Sigmoid colon (tissue), 7 donors: ENCODE measurements around the gene PRDX5. TPM values are rescaled to one million over a fixed set of nuclear protein-coding genes. Genes with fewer than 3 reads are reported as not detected.

Experiments used
- DNase-seq: peaks from one replicate; pipeline ENCODE4 v3.0.0-alpha.2; 2019
- H3K27ac ChIP-seq, 4 donors: fragments of 200-600 bp; sonication (generic); one replicate each; pipeline ENCODE4 v1.5.1; 2016 to 2019; ENCODE audit warnings: mild to moderate bottlenecking in 1 of 4
- H3K27me3 ChIP-seq, 3 donors: fragments of 200-600 bp; sonication (generic); one replicate each; pipeline ENCODE4 v1.5.1; 2019; ENCODE audit warnings: mild to moderate bottlenecking in 1 of 3
- H3K36me3 ChIP-seq, 4 donors: fragments of 200-600 bp; sonication (generic); one replicate each; pipeline ENCODE4 v1.5.1; 2016 to 2019
- H3K4me1 ChIP-seq, 4 donors: fragments of 200-600 bp; sonication (generic); one replicate each; pipeline ENCODE4 v1.5.1; 2017 to 2019
- H3K4me3 ChIP-seq, 4 donors: fragments of 200-600 bp; sonication (generic); one replicate each; pipeline ENCODE4 v1.5.1; 2017 to 2019; ENCODE audit warnings: mild to moderate bottlenecking in 2 of 4, moderate library complexity in 1 of 4
- H3K9me3 ChIP-seq, 4 donors: fragments of 200-600 bp in 3 of 4; sonication (generic) in 3 of 4; one replicate each; pipeline versions ENCODE4 v1.5.1 to v1.6.1; 2013 to 2019
- CTCF ChIP-seq, 4 experiments: fragments of 450-650 bp in 3 of 4; fragments of 200-600 bp in 1 of 4; IDR thresholded peaks; one replicate each; pipeline ENCODE4 v1.5.1; 2016 to 2019; ENCODE audit warnings: antibody characterized with exemption in 4 of 4, mild to moderate bottlenecking in 3 of 4, moderate library complexity in 2 of 4
- EP300 ChIP-seq, 4 donors: sonication (generic); formaldehyde crosslinking; IDR thresholded peaks; one replicate each; pipeline ENCODE4 v1.6.1; 2017; ENCODE audit warnings: antibody characterized with exemption in 4 of 4
- POLR2A ChIP-seq, 2 donors: fragments of 450-650 bp; IDR thresholded peaks; one replicate each; pipeline ENCODE4 v1.6.1; 2016; ENCODE audit warnings: antibody characterized with exemption in 2 of 2, mild to moderate bottlenecking in 2 of 2, moderate library complexity in 2 of 2
- POLR2AphosphoS5 ChIP-seq, 4 donors: sonication (generic); formaldehyde crosslinking; IDR thresholded peaks; one replicate each; pipeline ENCODE4 v1.6.1; 2017; ENCODE audit warnings: antibody characterized with exemption in 4 of 4
- WGBS, 2 donors: extraction: QIAGEN DNeasy Blood & Tissue Kit; methylation state at CpG; one replicate each; pipeline ENCODE4 v1.1.7; 2013; 5-methylcytosine and 5-hydroxymethylcytosine counted together
- intact Hi-C: fragments of 100-400 bp; cut with DNase I; formaldehyde crosslinking; loops from one replicate; pipeline ENCODE4 v1.15.1; 2023
- polyA plus RNA-seq, 3 donors: library from polyadenylated mRNA; stranded (reverse); fragments of 200-250 nt; gene quantifications; one replicate each; pipeline ENCODE4 v1.2.3, GENCODE V29; 2013
- small RNA-seq, 3 donors: library from RNA; depleted of rRNA; stranded (forward); fragments of <200 nt; gene quantifications; one replicate each; pipeline ENCODE3, GENCODE V24; 2016
- total RNA-seq, 4 donors: library from RNA; depleted of rRNA; stranded (reverse); fragments of >200 nt; gene quantifications; one replicate each; pipeline ENCODE4 v1.1.0, GENCODE V29; 2016
- donor health status: healthy with polysubstance abuse.
- donor health status: Bipolar disorder and iron deficiency.
- donor health status: healthy.

Gene PRDX5
- total and polyA plus RNA-seq, 7 donors: 169 to 1,045 (median 269) TPM

- WGBS, 2 donors: 93 to 97% methylated on average over 82 of the region's 82 CpGs
- no peak overlapping the region for H3K4me3 ChIP-seq
- DNase-seq: no peak
- intact Hi-C loops: no loop called here
- no peak overlapping the region for H3K27ac ChIP-seq
- peaks cover 12 to 68% (median 45%) of the 10 kb centered on the region in 4 donors for H3K36me3 ChIP-seq
- peaks cover 0 to 11% (median 8%) of the 10 kb centered on the region in 4 donors for H3K4me1 ChIP-seq
- H3K9me3 ChIP-seq: no peaks in the 10 kb centered on the region
- no peaks in the 10 kb centered on the region for H3K27me3 ChIP-seq
- TF ChIP-seq POLR2A (IDR thresholded peaks at IDR 0.05): no peak
- TF ChIP-seq POLR2AphosphoS5 (IDR thresholded peaks at IDR 0.05): no peak
Measured at GRCh38 chr11:64369440-64370421, 51.8 kb downstream of the PRDX5 start.

GRCh38 chr11:64371201-64371600, 53.3 kb downstream of the PRDX5 start:
- 78 to 94% methylated on average over 22 of the region's 22 CpGs for WGBS, 2 donors
- no peak for DNase-seq

More at GRCh38 chr11:64371201-64371600, 53.3 kb downstream of the PRDX5 start:
- H3K27me3 ChIP-seq: no peaks in the 10 kb centered on the region
- peaks cover 12 to 53% (median 37%) of the 10 kb centered on the region in 4 donors for H3K36me3 ChIP-seq
- TF ChIP-seq CTCF (IDR thresholded peaks at IDR 0.05) (no peak), POLR2A (IDR thresholded peaks at IDR 0.05) (no peak), EP300 (IDR thresholded peaks at IDR 0.05) (no peak), POLR2AphosphoS5 (IDR thresholded peaks at IDR 0.05) (no peak)
- no peak overlapping the region for H3K27ac ChIP-seq
- no peak overlapping the region for H3K4me3 ChIP-seq
- peaks cover 0 to 11% (median 8%) of the 10 kb centered on the region in 4 donors for H3K4me1 ChIP-seq
- no peaks in the 10 kb centered on the region for H3K9me3 ChIP-seq
- intact Hi-C loops: no loop called here

Small RNA genes within 50 kb of the gene (small RNA-seq; reads per million reads assigned to genes)
- 0 to 0.06 (median 0) reads per million in 3 donors for gene MIR1237
- gene MIR7155: 0 to 0.30 (median 0.22) reads per million in 3 donors
- gene RF00019: 0 reads per million in 3 donors

Other genes with a start within 250 kb of the PRDX5 start
- gene MACROD1, start 152.0 kb upstream of the PRDX5 start, total RNA-seq: 10 to 100 TPM; 23.3 to 33.9 (median 25.8) TPM
- gene MACROD1, start 152.0 kb upstream of the PRDX5 start, polyA plus RNA-seq: 10 to 100 TPM; 14.2 to 16.8 (median 14.8) TPM
- gene STIP1, start 131.9 kb upstream of the PRDX5 start, total RNA-seq: 10 to 100 TPM; 58.2 to 90.3 (median 81.0) TPM
- 10 to 100 TPM; 38.4 to 84.3 (median 50.2) TPM for gene STIP1, start 131.9 kb upstream of the PRDX5 start, polyA plus RNA-seq
- gene FERMT3, start 111.4 kb upstream of the PRDX5 start, total RNA-seq: 10 to 100 TPM; 15.0 to 26.2 (median 20.3) TPM
- 10 to 100 TPM; 15.3 to 41.5 (median 20.4) TPM for gene FERMT3, start 111.4 kb upstream of the PRDX5 start, polyA plus RNA-seq
- gene TRPT1, start 91.9 kb upstream of the PRDX5 start, total RNA-seq: 10 to 100 TPM; 45.7 to 80.6 (median 62.9) TPM
- gene TRPT1, start 91.9 kb upstream of the PRDX5 start, polyA plus RNA-seq: 10 to 100 TPM; 70.8 to 82.8 (median 82.3) TPM
- gene NUDT22, start 91.8 kb upstream of the PRDX5 start, total RNA-seq: 10 to 100 TPM; 41.4 to 64.8 (median 50.1) TPM
- 100 to 1,000 TPM in 2 of 3 donors, 10 to 100 TPM in 1; 91.3 to 130 (median 116) TPM for gene NUDT22, start 91.8 kb upstream of the PRDX5 start, polyA plus RNA-seq
- gene DNAJC4, start 87.6 kb upstream of the PRDX5 start, total RNA-seq: 10 to 100 TPM; 25.7 to 37.1 (median 28.1) TPM
- gene DNAJC4, start 87.6 kb upstream of the PRDX5 start, polyA plus RNA-seq: 10 to 100 TPM; 27.5 to 68.1 (median 58.3) TPM
- gene VEGFB, start 83.5 kb upstream of the PRDX5 start, total RNA-seq: 100 to 1,000 TPM in 2 of 4 donors, 10 to 100 TPM in 2; 76.7 to 117 (median 98.4) TPM
- 10 to 100 TPM; 23.4 to 94.9 (median 42.6) TPM for gene VEGFB, start 83.5 kb upstream of the PRDX5 start, polyA plus RNA-seq
- gene FKBP2, start 77.0 kb upstream of the PRDX5 start, total RNA-seq: 10 to 100 TPM; 49.2 to 70.5 (median 51.3) TPM
- 100 to 1,000 TPM in 2 of 3 donors, 10 to 100 TPM in 1; 97.3 to 213 (median 116) TPM for gene FKBP2, start 77.0 kb upstream of the PRDX5 start, polyA plus RNA-seq
- 10 to 100 TPM; 31.8 to 66.6 (median 51.3) TPM for gene PPP1R14B, start 71.2 kb upstream of the PRDX5 start, total RNA-seq
- gene PPP1R14B, start 71.2 kb upstream of the PRDX5 start, polyA plus RNA-seq: 100 to 1,000 TPM in 1 of 3 donors, 10 to 100 TPM in 2; 78.8 to 159 (median 93.7) TPM
- gene PLCB3, start 66.6 kb upstream of the PRDX5 start, total RNA-seq: 10 to 100 TPM; 10.6 to 17.7 (median 12.1) TPM
- 10 to 100 TPM; 23.4 to 52.8 (median 35.4) TPM for gene PLCB3, start 66.6 kb upstream of the PRDX5 start, polyA plus RNA-seq
- gene BAD, start 33.5 kb upstream of the PRDX5 start, total RNA-seq: 100 to 1,000 TPM in 3 of 4 donors, 10 to 100 TPM in 1; 95.3 to 143 (median 121) TPM
- 100 to 1,000 TPM; 105 to 264 (median 244) TPM for gene BAD, start 33.5 kb upstream of the PRDX5 start, polyA plus RNA-seq
- gene GPR137, start 32.3 kb upstream of the PRDX5 start, total RNA-seq: 10 to 100 TPM; 12.2 to 21.0 (median 13.6) TPM
- 10 to 100 TPM; 17.4 to 35.0 (median 18.0) TPM for gene GPR137, start 32.3 kb upstream of the PRDX5 start, polyA plus RNA-seq
- under 1 TPM in 1 of 4 donors, not detected in 3; 0.71 TPM for gene KCNK4, start 26.8 kb upstream of the PRDX5 start, total RNA-seq
- not detected for gene KCNK4, start 26.8 kb upstream of the PRDX5 start, polyA plus RNA-seq
- gene CATSPERZ, start 17.8 kb upstream of the PRDX5 start, total RNA-seq: not detected
- 1 to 10 TPM in 2 of 3 donors, not detected in 1; 1.1 to 1.4 TPM for gene CATSPERZ, start 17.8 kb upstream of the PRDX5 start, polyA plus RNA-seq
- gene ESRRA, start 12.6 kb upstream of the PRDX5 start, total RNA-seq: 10 to 100 TPM; 39.9 to 48.7 (median 45.3) TPM
- 100 to 1,000 TPM; 151 to 244 (median 219) TPM for gene ESRRA, start 12.6 kb upstream of the PRDX5 start, polyA plus RNA-seq
- 100 to 1,000 TPM; 182 to 353 (median 269) TPM for gene TRMT112, start 562 bp upstream of the PRDX5 start, total RNA-seq
- 100 to 1,000 TPM; 148 to 232 (median 168) TPM for gene TRMT112, start 562 bp upstream of the PRDX5 start, polyA plus RNA-seq
- 1 to 10 TPM; 2.6 to 8.6 (median 3.9) TPM for gene CCDC88B, start 22.1 kb downstream of the PRDX5 start, total RNA-seq
- gene CCDC88B, start 22.1 kb downstream of the PRDX5 start, polyA plus RNA-seq: 100 to 1,000 TPM in 1 of 3 donors, 10 to 100 TPM in 2; 15.6 to 157 (median 23.6) TPM
- gene RPS6KA4, start 41.0 kb downstream of the PRDX5 start, total RNA-seq: 10 to 100 TPM; 15.6 to 24.1 (median 18.6) TPM
- gene RPS6KA4, start 41.0 kb downstream of the PRDX5 start, polyA plus RNA-seq: 10 to 100 TPM; 14.4 to 48.4 (median 16.6) TPM
- gene SLC22A11, start 237.8 kb downstream of the PRDX5 start, total RNA-seq: not detected
- gene SLC22A11, start 237.8 kb downstream of the PRDX5 start, polyA plus RNA-seq: under 1 TPM in 2 of 3 donors, not detected in 1; 0.04 to 0.46 TPM